Brain pericyte (primary cell): ENCODE measurements around the gene BARX2.
"Not testable (repeated sequence)": the region's sequence is repeated elsewhere in the genome, so short reads cannot be mapped to it uniquely, and the experiment has no call there.

Experiments used
- DNase-seq: peaks from one replicate; pipeline ENCODE4 v3.0.0-alpha.2; 2012; ENCODE audit warnings: low read depth, low spot score

Gene BARX2, protein sequence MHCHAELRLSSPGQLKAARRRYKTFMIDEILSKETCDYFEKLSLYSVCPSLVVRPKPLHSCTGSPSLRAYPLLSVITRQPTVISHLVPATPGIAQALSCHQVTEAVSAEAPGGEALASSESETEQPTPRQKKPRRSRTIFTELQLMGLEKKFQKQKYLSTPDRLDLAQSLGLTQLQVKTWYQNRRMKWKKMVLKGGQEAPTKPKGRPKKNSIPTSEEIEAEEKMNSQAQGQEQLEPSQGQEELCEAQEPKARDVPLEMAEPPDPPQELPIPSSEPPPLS

DNA sequence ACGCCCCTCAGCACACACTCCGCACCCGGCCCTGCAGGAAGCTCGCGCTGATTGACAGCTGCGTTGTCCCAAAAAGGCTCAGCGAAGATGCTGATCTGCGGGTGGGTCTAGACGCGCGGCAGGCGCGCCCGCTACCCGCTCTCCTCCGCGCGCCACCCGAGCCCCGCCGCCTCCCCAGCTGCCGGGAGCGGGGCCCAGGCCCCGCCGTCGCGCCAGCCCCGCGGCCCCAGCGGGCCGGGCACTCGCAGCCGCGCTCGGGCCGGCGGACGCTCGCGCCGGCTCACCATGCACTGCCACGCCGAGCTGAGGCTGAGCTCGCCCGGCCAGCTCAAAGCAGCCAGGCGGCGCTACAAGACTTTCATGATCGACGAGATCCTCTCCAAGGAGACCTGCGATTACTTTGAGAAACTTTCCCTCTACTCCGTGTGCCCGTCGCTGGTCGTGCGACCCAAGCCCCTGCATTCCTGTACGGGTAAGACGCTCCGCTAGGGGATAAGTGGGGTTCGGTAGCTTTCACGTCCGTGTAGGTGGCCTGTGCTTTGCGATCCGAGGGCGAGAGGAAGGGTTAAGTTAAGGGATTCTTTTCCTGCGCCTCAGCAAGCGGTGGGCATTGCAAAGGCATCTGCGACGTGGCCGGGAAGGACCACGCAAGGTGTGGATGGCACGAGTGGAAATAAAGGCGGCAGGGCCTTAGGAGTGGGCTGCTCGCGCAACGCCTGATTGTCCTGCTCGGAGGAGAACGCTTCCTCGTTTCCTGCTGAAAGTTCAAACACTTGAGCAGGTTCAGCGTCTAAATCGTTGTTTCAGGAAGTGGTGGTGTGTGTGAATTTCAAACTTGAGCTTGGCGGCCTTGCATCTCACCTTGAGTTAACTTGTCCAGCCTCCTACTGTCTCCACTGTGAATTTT lies at the start of gene BARX2:
Gene BARX2, plus strand, starts transcription at position 98 of the 907 bp plus-strand sequence. Its CDS starts 188 bp downstream, at position 286.
- DNase-seq = peak; percentile 16

GRCh38 chr11:129326921-129327320 lies 48.7 kb upstream of the BARX2 start:
- no peak for DNase-seq

- DNase-seq = not testable (repeated sequence)
Observed at GRCh38 chr11:129327708-129328107, 47.9 kb upstream of the BARX2 start.

GRCh38 chr11:129328756-129329155 lies 46.9 kb upstream of the BARX2 start:
- DNase-seq = no peak

DNA sequence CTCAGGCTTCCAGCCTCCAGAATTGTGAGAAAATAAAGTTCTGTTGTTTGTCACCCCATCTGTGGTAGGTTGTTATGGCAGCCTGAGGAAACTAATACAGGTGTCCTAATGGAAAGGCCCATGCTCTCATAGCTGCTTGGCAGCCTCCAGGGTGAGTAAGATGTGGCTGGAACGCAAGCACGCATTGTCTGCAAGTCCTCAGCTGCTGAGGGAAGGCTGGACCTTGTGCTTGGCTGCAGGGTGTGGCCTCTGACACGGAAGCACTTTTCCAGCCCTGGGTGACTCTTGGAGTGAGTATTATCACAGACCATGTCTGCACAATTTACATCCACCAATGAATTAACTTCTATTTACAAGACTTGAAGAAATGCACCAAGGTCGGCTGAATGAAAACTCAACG lies 44.4 kb upstream of the BARX2 start:
- DNase-seq = no peak

DNA sequence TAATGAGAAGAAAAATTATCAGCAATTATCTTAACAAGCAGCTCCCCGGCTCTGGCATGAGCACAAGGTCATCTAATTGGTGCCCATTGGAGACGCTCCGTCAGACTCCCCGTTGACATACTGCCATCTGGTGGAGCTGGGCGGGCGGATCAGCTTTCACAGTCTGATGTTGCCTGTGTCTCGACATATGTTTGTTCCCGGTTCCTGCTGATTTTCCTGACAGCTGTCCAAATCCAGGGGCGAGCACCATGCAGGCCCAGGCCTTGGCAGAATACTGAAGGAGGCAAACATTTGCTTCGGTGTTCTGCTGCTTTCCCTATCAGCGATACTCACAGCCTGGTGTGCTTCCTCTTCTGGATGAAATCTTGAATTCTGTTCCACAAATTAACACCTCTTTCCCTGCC lies 43.8 kb upstream of the BARX2 start:
- peak; percentile 53 for DNase-seq

DNA sequence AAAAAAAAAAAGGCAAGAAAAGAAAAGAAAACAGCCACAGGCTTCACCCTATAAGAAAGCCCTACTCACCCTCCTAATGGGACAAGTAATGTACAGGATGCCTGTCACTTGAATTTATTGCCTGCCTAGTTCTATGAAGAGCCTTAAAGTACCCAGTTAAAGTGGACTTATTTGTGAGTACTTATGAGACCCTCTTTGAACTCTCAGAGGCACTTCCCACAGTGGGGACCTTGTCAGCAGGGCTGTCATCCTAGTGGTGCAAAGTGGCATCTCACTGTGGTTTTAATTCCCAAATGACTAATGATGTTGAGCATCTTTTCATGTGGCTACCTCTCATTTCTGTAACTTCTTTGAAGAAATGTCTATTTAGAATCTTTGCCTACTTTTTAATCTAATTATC lies 41.8 kb upstream of the BARX2 start:
- DNase-seq = no peak

DNA sequence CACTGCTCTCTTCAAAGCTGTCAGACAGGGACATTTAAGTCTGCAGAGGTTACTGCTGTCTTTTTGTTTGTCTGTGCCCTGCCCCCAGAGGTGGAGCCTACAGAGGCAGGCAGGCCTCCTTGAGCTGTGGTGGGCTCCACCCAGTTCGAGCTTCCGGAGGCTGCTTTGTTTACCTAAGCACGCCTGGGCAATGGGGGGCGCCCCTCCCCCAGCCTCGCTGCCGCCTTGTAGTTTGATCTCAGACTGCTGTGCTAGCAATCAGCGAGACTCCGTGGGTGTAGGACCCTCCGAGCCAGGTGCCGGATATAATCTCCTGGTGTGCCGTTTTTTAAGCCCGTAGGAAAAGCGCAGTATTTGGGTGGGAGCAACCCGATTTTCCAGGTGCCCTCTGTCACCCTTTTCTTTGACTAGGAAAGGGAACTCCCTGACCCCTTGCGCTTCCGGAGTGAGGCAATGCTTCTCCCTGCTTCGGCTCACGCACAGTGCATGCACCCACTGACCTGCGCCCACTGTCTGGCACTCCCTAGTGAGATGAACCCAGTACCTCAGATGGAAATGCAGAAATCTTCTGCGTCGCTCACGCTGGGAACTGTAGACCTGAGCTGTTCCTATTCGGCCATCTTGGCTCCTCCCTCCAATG lies 31.2 kb upstream of the BARX2 start:
- DNase-seq = not testable (repeated sequence)

GRCh38 chr11:129346916-129347315 lies 28.7 kb upstream of the BARX2 start:
- DNase-seq = no peak

DNA sequence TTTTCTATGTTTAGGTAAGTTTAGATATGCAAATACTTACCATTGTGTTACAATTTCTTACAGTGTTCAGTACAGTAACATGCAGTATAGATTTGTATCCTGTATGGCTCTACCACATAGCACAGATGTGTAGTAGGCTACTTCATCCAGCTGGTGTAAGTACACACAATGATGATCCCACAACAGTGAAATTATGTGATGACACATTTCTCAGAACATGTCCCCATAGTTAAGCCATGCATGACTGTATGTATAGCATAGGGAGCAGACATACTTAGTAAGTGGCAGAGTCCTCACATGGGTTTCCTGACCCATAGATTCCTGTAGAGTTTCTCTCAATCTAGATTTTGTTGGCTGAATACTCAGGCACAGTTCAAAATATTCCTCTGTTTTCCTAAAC lies 26.8 kb upstream of the BARX2 start:
- DNase-seq = no peak

GRCh38 chr11:129352676-129353075 lies 23.0 kb upstream of the BARX2 start:
- no peak for DNase-seq

- DNase-seq = no peak
Observed at GRCh38 chr11:129354691-129355090, 21.0 kb upstream of the BARX2 start.

GRCh38 chr11:129359748-129360147 lies 15.9 kb upstream of the BARX2 start:
- no peak for DNase-seq

GRCh38 chr11:129364143-129364654 lies 11.4 kb upstream of the BARX2 start:
- DNase-seq = peak; percentile 49

- DNase-seq = no peak
Observed at GRCh38 chr11:129365816-129366215, 9.8 kb upstream of the BARX2 start.

GRCh38 chr11:129366737-129367597 lies 8.7 kb upstream of the BARX2 start:
- DNase-seq = no peak

GRCh38 chr11:129368889-129369672 lies 6.6 kb upstream of the BARX2 start:
- DNase-seq = no peak

DNA sequence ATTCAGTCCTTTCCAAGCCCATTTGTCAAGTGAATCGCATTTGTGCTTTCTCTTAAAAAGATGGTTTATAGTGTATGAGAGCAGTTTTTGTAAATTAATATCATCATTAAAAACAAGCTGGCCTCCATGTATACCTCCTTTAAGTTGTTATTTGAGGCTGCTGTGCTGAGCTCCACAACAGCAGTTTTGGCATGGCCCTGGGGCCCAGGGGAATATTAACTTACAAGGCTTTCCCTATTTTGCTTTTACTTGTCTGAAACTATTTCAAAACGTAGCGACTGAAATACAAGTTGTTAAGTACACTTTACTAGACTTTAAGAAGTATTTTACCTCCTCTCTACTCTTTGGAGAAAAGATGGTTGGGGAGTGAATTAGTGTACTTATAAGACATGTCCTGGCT lies 4.9 kb upstream of the BARX2 start:
- no peak for DNase-seq

DNA sequence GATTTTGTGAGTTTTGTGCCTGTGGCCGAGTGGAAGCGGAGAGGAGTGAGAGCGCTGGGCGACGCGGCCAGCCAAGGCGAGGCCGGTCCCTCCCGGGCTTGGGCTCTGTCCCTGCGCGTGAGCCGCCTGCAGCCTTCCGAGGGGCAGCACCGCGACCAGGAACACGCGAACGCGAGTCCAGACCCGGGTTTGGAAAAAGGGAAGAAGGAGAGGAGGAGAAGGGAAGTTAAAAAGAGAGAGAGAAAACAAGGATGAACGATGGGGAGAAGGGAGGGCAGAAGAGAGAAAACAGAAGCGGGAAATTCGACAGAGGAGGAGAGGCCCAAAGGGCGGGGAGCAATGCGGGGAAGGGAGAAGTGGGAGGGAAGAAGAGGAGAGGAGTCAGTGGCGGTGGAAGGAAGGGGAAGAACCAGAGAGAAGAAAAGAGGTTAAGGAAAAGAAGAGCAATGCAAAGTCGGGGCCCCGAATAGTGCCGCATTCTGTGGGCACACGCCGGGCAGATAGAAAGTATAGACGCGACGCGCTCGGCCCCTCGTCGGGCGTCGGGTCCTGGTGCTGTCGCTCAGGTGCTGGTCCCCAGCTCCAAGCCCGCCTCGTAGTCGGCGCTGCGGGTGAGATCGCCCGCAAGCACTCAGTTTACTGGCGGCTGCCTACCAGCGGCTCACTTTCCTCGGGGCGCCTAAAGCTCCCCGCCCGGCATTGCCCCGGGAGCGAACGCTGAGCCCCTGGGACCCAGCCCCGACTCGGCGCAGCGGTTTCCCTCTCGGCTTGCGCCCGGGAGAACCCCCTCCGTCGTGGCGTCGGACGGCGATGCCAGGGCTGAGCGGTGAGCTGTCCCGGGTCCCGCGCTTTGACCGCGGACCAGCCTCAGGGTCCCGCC lies 2.8 kb upstream of the BARX2 start:
- DNase-seq = no peak
